BLaER1 treated with 17β-estradiol and CSF1 and Interleukin-3, amounts not matched to agents 10 nM and 100 nM (cell line): ENCODE data around the gene GREB1.
A peak's percentile ranks its signal among the peaks of the same experiment; 100 is the strongest.

Source experiments
- H3K27ac ChIP-seq, 11 experiments: shearing (Covaris generic); formaldehyde crosslinking; 2 replicates each; pipeline ENCODE4 v1.8.1; 2022
- H3K27me3 ChIP-seq, 11 experiments: shearing (Covaris generic); formaldehyde crosslinking; 2 replicates each; pipeline ENCODE4 v1.8.1; 2022
- H3K36me3 ChIP-seq, 11 experiments: shearing (Covaris generic); formaldehyde crosslinking; 2 replicates each; pipeline ENCODE4 v1.8.1; 2022
- H3K4me1 ChIP-seq, 10 experiments: shearing (Covaris generic); formaldehyde crosslinking; 2 replicates each; pipeline ENCODE4 v1.8.1; 2022
- H3K4me2 ChIP-seq, 11 experiments: shearing (Covaris generic); formaldehyde crosslinking; 2 replicates each; pipeline ENCODE4 v1.8.1; 2022
- H3K4me3 ChIP-seq, 10 experiments: shearing (Covaris generic); formaldehyde crosslinking; 2 replicates each; pipeline ENCODE4 v1.8.1; 2022
- H3K9ac ChIP-seq, 11 experiments: shearing (Covaris generic); formaldehyde crosslinking; 2 replicates each; pipeline ENCODE4 v1.8.1; 2022
- H3K9me3 ChIP-seq, 11 experiments: shearing (Covaris generic); formaldehyde crosslinking; replicated peaks in 1 of 11; 2 replicates each; pipeline ENCODE4 v1.8.1; 2022
- H4K20me1 ChIP-seq, 11 experiments: shearing (Covaris generic); formaldehyde crosslinking; 2 replicates each; pipeline ENCODE4 v1.8.1; 2022
- Cebpa-rat ChIP-seq, 11 experiments: shearing (Covaris generic); IDR thresholded peaks; 2 replicates each; pipeline ENCODE4 v1.8.1; 2022

GREB1 gene

DNA sequence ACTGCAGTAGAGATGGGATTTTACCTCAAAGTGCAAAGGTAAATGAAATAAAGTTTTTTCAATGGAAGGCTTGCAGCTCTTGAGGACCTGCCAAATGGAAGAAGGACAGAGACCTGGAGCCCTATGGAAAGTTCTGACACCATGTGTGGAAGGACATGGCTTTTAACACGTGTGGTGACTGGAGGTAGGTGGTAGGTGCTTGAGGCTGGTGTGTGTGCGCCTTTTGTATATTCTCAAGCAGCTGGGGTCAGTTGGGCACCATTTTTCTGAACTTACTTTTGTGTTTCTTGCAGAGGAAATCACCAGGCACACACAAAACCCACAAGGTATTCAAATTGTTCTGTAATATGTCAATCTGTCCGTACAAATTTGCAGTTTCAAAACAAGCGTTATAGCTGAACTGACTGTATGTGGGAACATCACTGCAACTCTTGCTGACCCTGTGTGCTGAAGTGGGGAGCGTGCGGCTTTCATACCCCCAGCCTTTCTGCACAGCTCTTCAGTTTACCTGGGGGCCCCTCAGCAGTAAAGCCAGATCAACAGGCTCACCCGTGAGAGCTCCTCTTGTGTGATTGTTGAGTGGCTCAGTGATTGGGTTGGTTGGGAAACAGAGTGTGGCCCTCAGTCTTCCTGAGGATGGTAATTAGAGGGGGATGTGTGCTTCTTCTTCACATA is 363 bp downstream of the GREB1 start:
- no peak overlapping the region for H3K4me3 ChIP-seq
- H3K9me3 ChIP-seq: 0 out of 22 replicates have a peak, but pooled peaks cover 0 to 4% (median 0%) of the 10 kb centered on the region in 11 experiments
- H4K20me1 ChIP-seq: no peaks in the 10 kb centered on the region
- 0 out of 22 replicates have a peak, but pooled peaks cover 0 to 4% (median 0%) of the 10 kb centered on the region in 11 experiments for H3K27me3 ChIP-seq
- H3K27ac ChIP-seq: no peak overlapping the region
- H3K36me3 ChIP-seq: no peaks in the 10 kb centered on the region
- H3K9ac ChIP-seq: no peak overlapping the region
- H3K4me1 ChIP-seq: no peaks in the 10 kb centered on the region
- no peak overlapping the region for H3K4me2 ChIP-seq
- no peak for TF ChIP-seq Cebpa-rat (IDR thresholded peaks at IDR 0.05)

- Histone ChIP-seq H3K27me3 (peaks cover 0 to 8% (median 0%) of the 10 kb centered on the region in 11 experiments; a peak in 3 of 22 replicates), H3K36me3 (no peaks in the 10 kb centered on the region), H3K27ac (no peak overlapping the region), H3K4me3 (no peak overlapping the region), H3K9me3 (0 out of 22 replicates have a peak, but pooled peaks cover 0 to 4% (median 0%) of the 10 kb centered on the region in 11 experiments), H3K4me2 (no peak overlapping the region), H4K20me1 (no peaks in the 10 kb centered on the region), H3K9ac (no peak overlapping the region), H3K4me1 (peaks cover 0 to 3% (median 0%) of the 10 kb centered on the region in 10 experiments; a peak in 1 of 20 replicates)
- TF ChIP-seq Cebpa-rat (IDR thresholded peaks at IDR 0.05): no peak
Observed at GRCh38 chr2:11534746-11535484, 1.1 kb downstream of the GREB1 start.

DNA sequence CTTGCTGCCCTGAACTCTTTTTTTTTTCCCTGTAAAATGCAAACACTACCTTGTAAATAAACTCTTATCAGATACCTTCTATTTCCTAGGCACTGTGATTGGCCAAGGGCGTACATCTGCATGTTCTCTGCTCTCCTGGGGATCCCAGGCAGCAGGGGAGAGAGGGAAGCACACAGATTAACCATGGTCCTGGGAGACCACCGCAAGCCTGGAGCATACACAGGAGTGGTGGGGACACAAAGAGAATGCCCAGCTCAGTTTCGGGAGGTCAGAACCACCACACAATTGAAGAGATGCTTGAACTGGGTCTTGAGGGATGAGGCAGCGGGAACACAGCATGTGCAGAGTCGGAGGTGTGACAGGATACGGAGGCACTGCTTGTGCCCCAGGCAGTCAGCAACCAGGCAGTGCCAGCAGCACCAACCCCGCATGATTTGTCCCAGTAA is 2.1 kb downstream of the GREB1 start:
- no peaks in the 10 kb centered on the region for H4K20me1 ChIP-seq
- no peak for TF ChIP-seq Cebpa-rat (IDR thresholded peaks at IDR 0.05)
- H3K9ac ChIP-seq: no peak overlapping the region
- H3K27ac ChIP-seq: no peak overlapping the region
- peaks cover 0 to 5% (median 0%) of the 10 kb centered on the region in 10 experiments; a peak in 5 of 20 replicates for H3K4me1 ChIP-seq
- H3K4me3 ChIP-seq: no peak overlapping the region
- H3K27me3 ChIP-seq: peaks cover 0 to 18% (median 0%) of the 10 kb centered on the region in 11 experiments; a peak in 3 of 22 replicates
- H3K4me2 ChIP-seq: no peak overlapping the region
- 0 out of 22 replicates have a peak, but pooled peaks cover 0 to 4% (median 0%) of the 10 kb centered on the region in 11 experiments for H3K9me3 ChIP-seq
- no peaks in the 10 kb centered on the region for H3K36me3 ChIP-seq

DNA sequence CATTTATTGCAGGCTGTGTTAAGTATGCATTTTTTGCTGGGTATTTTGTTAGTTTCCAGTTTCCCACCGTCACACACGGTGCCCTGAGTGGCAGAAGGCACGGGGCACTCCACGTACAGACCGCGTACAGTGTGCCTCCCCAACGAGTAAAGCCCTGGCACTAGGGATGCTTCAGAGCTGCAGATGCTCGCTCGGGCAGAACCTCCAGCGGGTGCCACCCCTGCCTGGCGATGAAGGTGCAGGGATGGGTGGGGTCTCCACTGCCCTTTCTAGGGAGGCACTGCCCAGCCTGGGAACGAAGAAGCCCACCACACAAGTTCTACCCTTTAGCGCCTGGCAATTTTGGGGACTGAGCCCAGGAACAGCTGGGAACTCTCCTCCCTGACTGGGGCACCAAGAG is 4.1 kb downstream of the GREB1 start:
- Histone ChIP-seq H4K20me1 (no peaks in the 10 kb centered on the region), H3K9me3 (0 out of 22 replicates have a peak, but pooled peaks cover 0 to 4% (median 0%) of the 10 kb centered on the region in 11 experiments), H3K4me2 (no peak overlapping the region), H3K27ac (no peak overlapping the region), H3K4me3 (no peak overlapping the region), H3K9ac (no peak overlapping the region), H3K36me3 (no peaks in the 10 kb centered on the region), H3K4me1 (peaks cover 0 to 26% (median 19%) of the 10 kb centered on the region in 10 experiments; a peak in 16 of 20 replicates), H3K27me3 (peaks cover 0 to 34% (median 0%) of the 10 kb centered on the region in 11 experiments; a peak in 4 of 22 replicates)
- TF ChIP-seq Cebpa-rat (IDR thresholded peaks at IDR 0.05): no peak

DNA sequence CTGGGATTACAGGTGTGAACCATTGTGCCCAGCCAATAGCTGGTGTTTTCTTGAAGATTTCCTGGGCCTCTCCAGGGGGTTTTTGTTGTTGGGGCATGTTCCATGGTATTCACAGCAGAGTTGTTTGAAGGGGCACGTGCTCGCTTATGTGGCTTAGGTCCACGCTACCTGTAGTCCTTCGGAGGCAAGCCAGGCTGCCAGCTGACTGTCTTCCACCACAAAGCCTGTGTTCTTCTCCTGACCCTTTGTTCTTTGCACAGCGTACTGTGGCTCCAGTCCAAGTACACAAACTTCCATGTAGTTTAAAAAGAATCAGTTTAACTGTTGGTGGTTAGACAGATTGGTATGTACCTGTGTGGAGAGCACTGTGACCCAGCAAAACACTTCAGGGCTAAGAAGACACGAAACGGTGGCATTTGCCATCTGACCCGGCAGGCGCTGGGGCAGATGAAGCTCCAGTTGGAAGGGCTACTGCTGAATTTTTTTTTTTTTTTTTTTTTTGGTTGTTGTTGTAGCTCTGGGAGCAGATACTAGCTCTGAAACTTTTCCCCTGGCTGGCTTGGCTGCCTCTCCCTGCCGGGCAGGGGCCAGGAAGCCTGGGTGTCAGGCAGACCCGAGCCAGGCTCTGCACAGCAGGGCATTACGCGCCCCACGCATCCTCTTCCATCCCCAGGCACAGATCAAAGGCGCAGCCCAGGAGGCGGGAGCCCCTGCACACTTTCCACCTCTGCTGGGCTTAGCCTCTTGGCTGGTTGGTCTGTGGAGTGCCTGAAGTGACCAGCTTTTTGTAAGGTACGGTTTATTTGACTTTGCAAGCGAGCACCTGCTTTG is 5.7 kb downstream of the GREB1 start:
- H3K36me3 ChIP-seq: no peaks in the 10 kb centered on the region
- H3K4me2 ChIP-seq: no peak overlapping the region
- peaks cover 0 to 34% (median 0%) of the 10 kb centered on the region in 11 experiments; a peak in 4 of 22 replicates for H3K27me3 ChIP-seq
- no peak overlapping the region for H3K4me3 ChIP-seq
- peaks cover 0 to 29% (median 22%) of the 10 kb centered on the region in 10 experiments; a peak in 16 of 20 replicates for H3K4me1 ChIP-seq
- no peak overlapping the region for H3K27ac ChIP-seq
- 0 out of 22 replicates have a peak, but pooled peaks cover 0 to 4% (median 0%) of the 10 kb centered on the region in 11 experiments for H3K9me3 ChIP-seq
- no peak overlapping the region for H3K9ac ChIP-seq
- TF ChIP-seq Cebpa-rat (IDR thresholded peaks at IDR 0.05): no peak
- no peaks in the 10 kb centered on the region for H4K20me1 ChIP-seq

- Histone ChIP-seq H3K27ac (no peak overlapping the region), H3K4me3 (no peak overlapping the region), H4K20me1 (no peaks in the 10 kb centered on the region), H3K4me2 (no peak overlapping the region; a peak in 1 of 22 replicates), H3K27me3 (peaks cover 0 to 34% (median 0%) of the 10 kb centered on the region in 11 experiments; a peak in 4 of 22 replicates), H3K4me1 (peaks cover 0 to 29% (median 22%) of the 10 kb centered on the region in 10 experiments; a peak in 16 of 20 replicates), H3K9ac (no peak overlapping the region), H3K36me3 (no peaks in the 10 kb centered on the region), H3K9me3 (0 out of 22 replicates have a peak, but pooled peaks cover 0 to 4% (median 0%) of the 10 kb centered on the region in 11 experiments)
- no peak for TF ChIP-seq Cebpa-rat (IDR thresholded peaks at IDR 0.05)
Observed at GRCh38 chr2:11540148-11540995, 6.5 kb downstream of the GREB1 start.

DNA sequence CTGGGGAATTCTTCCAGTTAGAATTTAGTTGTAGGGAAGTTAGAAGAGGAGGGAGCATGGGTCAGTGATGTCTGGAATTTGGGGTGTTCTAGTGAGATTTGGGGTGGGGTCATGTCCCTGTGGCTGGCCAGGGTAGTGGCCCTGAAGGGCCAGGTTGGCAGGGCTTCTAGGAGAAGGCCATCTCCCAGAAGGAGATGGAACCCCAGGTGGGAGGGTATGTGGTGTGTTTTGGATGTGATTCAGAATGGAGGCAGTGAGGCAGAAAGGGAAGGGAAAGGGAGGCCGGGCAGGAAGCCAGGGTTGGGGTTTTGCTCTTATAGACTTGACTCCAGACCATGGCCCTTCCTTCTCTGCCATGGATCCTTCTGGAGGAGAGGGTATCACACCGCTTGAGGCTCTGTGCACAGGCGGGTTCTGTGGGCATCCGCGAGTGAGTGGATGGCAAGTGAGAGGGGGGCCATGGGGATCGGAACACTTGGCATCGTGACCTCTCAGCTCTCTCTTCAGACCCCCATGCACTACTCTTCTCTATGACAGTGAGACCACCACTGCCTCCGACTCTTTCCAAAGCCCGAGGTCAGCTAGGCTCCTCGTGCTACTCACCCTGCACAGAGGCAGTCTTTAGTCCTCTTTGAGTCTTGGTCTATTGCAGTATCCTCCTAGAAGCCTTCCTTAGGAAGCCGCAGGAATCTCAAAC is 7.3 kb downstream of the GREB1 start:
- no peak for TF ChIP-seq Cebpa-rat (IDR thresholded peaks at IDR 0.05)
- Histone ChIP-seq H3K4me2 (peak overlapping the region in 5 of 11 experiments; percentile 16 to 74 (median 60); a peak in 7 of 22 replicates), H3K9ac (no peak overlapping the region), H3K4me3 (no peak overlapping the region), H4K20me1 (no peaks in the 10 kb centered on the region), H3K27me3 (peaks cover 0 to 34% (median 0%) of the 10 kb centered on the region in 11 experiments; a peak in 4 of 22 replicates), H3K4me1 (peaks cover 0 to 29% (median 22%) of the 10 kb centered on the region in 10 experiments; a peak in 16 of 20 replicates), H3K27ac (no peak overlapping the region), H3K9me3 (0 out of 22 replicates have a peak, but pooled peaks cover 0 to 4% (median 0%) of the 10 kb centered on the region in 11 experiments), H3K36me3 (no peaks in the 10 kb centered on the region)
